Duodenal mucosa (tissue), 2 donors: ENCODE results near the gene PRRX2.

Source experiments
- H3K27ac ChIP-seq: one replicate; pipeline ENCODE4 v1.7.0; 2013; ENCODE audit warnings: low read depth, low read length
- H3K27me3 ChIP-seq, 2 donors: one replicate each; pipeline ENCODE4 v1.7.0; 2013; ENCODE audit warnings: low read length in 2 of 2, control low read depth in 1 of 2; ENCODE audit not compliant: insufficient read depth in 2 of 2, control insufficient read depth in 1 of 2
- H3K36me3 ChIP-seq, 2 donors: one replicate each; pipeline ENCODE4 v1.7.0; 2013; ENCODE audit warnings: low read length in 2 of 2, control low read depth in 1 of 2; ENCODE audit not compliant: insufficient read depth in 2 of 2, control insufficient read depth in 1 of 2
- H3K4me1 ChIP-seq, 2 donors: one replicate each; pipeline ENCODE4 v1.7.0; 2013; ENCODE audit warnings: low read length in 2 of 2, control low read depth in 1 of 2; ENCODE audit not compliant: insufficient read depth in 2 of 2, control insufficient read depth in 1 of 2
- H3K4me3 ChIP-seq, 2 donors: one replicate each; pipeline ENCODE4 v1.7.0; 2013; ENCODE audit warnings: low read length in 2 of 2, low read depth in 1 of 2
- H3K9ac ChIP-seq, 2 donors: one replicate each; pipeline ENCODE4 v1.7.0; 2013; ENCODE audit warnings: low read length in 2 of 2, low read depth in 1 of 2
- H3K9me3 ChIP-seq, 2 donors: one replicate each; pipeline ENCODE4 v1.7.0; 2013; ENCODE audit warnings: low read length in 2 of 2, control low read depth in 1 of 2; ENCODE audit not compliant: control insufficient read depth in 1 of 2

PRRX2 gene

GRCh38 chr9:129702589-129703520 is 37.4 kb downstream of the PRRX2 start:
- Histone ChIP-seq H3K27ac (no peak overlapping the region), H3K4me3 (no peak overlapping the region), H3K36me3 (no peaks in the 10 kb centered on the region), H3K4me1 (peaks cover 11 to 19% of the 10 kb centered on the region in 2 donors), H3K9me3 (no peaks in the 10 kb centered on the region), H3K9ac (no peak overlapping the region), H3K27me3 (peaks cover 13 to 15% of the 10 kb centered on the region in 2 donors)

- Histone ChIP-seq H3K4me3 (no peak overlapping the region), H3K36me3 (no peaks in the 10 kb centered on the region), H3K27ac (no peak overlapping the region), H3K9ac (no peak overlapping the region), H3K4me1 (peaks cover 11 to 19% of the 10 kb centered on the region in 2 donors), H3K27me3 (peaks cover 6 to 9% of the 10 kb centered on the region in 2 donors), H3K9me3 (no peaks in the 10 kb centered on the region)
These were observed 38.4 kb downstream of the PRRX2 start for GRCh38 chr9:129703667-129704355.

DNA sequence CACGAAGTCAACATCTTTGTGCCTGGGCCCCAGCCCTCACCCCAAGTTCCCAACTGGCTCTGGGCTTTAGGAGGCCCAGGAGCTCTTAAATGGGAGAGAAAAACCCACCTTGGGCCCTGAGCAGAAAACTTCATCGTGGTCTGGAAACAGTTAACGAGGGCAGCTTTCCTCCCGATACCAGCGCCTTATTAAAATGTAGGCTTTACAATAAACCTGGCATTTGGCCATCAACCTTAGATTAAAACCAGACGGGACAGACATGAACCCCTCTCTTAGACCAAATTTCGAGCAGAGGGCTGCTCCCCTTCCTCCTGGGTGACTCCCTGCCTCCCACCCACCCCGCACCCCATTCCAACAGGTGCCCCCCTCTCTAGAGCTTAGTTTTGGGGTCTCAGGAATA is 39.4 kb downstream of the PRRX2 start:
- Histone ChIP-seq H3K4me1 (peaks cover 11 to 19% of the 10 kb centered on the region in 2 donors), H3K4me3 (no peak overlapping the region), H3K9me3 (no peaks in the 10 kb centered on the region), H3K27ac (no peak overlapping the region), H3K9ac (no peak overlapping the region), H3K36me3 (no peaks in the 10 kb centered on the region), H3K27me3 (peaks cover under 1 to 6% of the 10 kb centered on the region in 2 donors)

- H3K4me1 ChIP-seq = peaks cover 0 to 8% of the 10 kb centered on the region in 2 donors
- H3K27ac ChIP-seq = no peak overlapping the region
- H3K9me3 ChIP-seq = no peaks in the 10 kb centered on the region
- H3K36me3 ChIP-seq = no peaks in the 10 kb centered on the region
- peaks cover 2 to 6% of the 10 kb centered on the region in 2 donors for H3K27me3 ChIP-seq
- H3K9ac ChIP-seq = no peak overlapping the region
- H3K4me3 ChIP-seq = no peak overlapping the region
These were observed 43.3 kb downstream of the PRRX2 start for GRCh38 chr9:129708793-129709192.

DNA sequence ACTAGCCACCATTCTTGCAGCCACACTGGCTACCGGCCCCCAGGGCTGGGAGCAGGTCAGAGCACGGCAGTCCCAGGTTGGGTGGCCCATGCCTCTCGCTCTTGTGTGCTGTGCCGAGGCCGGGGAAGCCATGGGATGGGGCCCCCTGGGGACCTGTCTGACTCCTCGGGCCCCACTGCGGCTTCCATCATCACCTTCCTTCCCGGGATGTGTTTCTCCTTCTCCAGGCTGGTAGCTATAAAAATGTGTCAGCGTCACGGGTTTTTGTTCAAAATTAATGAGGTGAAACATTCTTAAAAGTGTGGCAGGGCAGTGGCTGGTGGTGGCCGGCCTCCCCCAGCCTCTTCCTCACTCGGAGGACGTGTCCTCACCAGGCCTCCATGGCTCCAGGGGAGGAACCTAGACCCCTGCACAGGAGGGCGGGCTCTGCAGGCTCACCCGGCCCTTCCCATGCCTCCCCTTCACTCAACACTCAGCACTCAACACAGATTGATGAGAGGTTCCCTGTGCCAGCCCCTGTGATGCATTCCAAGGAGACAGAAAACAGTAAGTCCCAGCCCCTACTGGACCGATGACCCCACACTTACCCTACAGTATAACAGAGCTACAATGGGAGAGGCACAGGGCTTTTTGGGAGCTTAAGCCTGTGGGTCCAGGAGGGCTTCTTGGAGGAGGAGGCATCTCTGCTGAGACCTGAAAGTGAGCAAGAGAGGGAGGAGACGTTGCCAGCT is 44.2 kb downstream of the PRRX2 start:
- H3K4me1 ChIP-seq = peaks cover 0 to 4% of the 10 kb centered on the region in 2 donors
- peaks cover 0 to 6% of the 10 kb centered on the region in 2 donors for H3K27me3 ChIP-seq
- no peak overlapping the region for H3K9ac ChIP-seq
- H3K27ac ChIP-seq = no peak overlapping the region
- H3K9me3 ChIP-seq = no peaks in the 10 kb centered on the region
- H3K36me3 ChIP-seq = no peaks in the 10 kb centered on the region
- no peak overlapping the region for H3K4me3 ChIP-seq

DNA sequence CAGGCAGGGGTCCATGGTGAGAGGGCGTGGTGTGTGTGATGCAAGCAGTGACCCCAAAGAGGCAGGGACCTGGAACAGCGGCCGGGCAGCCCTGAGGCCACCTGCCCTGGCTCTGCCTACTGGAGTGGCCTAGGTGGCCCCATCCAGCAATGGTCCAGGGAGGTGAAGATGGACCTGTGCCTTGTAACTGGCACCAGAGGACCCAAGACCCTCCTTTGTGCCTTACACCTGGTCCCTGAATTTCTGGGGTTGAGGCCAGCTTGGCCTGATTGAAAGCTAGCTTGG is 44.7 kb downstream of the PRRX2 start:
- Histone ChIP-seq H3K36me3 (no peaks in the 10 kb centered on the region), H3K27ac (no peak overlapping the region), H3K9ac (no peak overlapping the region), H3K27me3 (peaks cover 0 to 6% of the 10 kb centered on the region in 2 donors), H3K4me3 (no peak overlapping the region), H3K4me1 (peaks cover 0 to 4% of the 10 kb centered on the region in 2 donors), H3K9me3 (no peaks in the 10 kb centered on the region)

DNA sequence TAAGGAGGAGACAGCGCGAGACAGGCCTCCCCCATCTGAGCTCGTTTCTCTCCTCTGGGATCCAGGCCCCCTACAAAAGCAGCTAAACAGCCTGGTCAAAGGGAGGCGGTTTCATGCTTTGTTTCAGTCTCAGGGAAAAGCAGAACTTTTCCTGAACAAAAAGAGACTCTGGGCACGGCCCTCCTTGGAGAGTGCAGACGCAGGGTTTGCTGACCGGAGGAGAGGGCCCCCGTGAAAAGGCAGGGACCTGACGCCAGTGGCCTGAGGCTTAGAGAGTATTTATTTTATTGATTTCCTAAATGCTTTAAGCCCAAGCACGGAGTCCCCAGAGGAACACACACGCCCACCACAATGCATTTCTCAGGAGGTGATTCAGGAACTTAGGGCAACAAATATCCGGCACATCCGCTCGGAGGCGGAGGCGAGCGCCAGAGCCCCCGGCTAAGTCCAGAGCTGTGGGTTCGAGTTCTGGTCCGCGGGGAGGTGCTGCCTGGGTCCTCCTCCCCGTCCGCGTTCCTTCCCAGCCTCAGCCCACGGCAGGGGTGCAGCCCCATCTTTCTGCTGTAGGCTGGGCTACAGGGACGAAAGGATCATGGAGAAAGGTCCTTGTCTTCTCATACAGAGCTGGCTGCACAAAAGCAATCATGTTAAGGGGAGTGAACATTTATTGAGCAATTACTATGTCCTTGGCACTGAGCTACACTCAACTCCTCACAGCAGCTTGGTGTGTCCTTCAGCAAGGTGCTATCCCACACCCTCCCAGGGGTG is 47.4 kb downstream of the PRRX2 start:
- Histone ChIP-seq H3K9me3 (no peaks in the 10 kb centered on the region), H3K9ac (no peak overlapping the region), H3K27ac (no peak overlapping the region), H3K4me1 (peaks cover 0 to 4% of the 10 kb centered on the region in 2 donors), H3K36me3 (no peaks in the 10 kb centered on the region), H3K27me3 (peaks cover 0 to 6% of the 10 kb centered on the region in 2 donors), H3K4me3 (no peak overlapping the region)

GRCh38 chr9:129713402-129713679 is 47.9 kb downstream of the PRRX2 start:
- no peak overlapping the region for H3K27ac ChIP-seq
- no peak overlapping the region for H3K9ac ChIP-seq
- H3K4me1 ChIP-seq = peaks cover 0 to 4% of the 10 kb centered on the region in 2 donors
- no peak overlapping the region for H3K4me3 ChIP-seq
- no peaks in the 10 kb centered on the region for H3K9me3 ChIP-seq
- peaks cover 0 to 6% of the 10 kb centered on the region in 2 donors for H3K27me3 ChIP-seq
- H3K36me3 ChIP-seq = no peaks in the 10 kb centered on the region

GRCh38 chr9:129714511-129715061 is 49.1 kb downstream of the PRRX2 start:
- H3K36me3 ChIP-seq = no peaks in the 10 kb centered on the region
- peaks cover 0 to 4% of the 10 kb centered on the region in 2 donors for H3K4me1 ChIP-seq
- H3K27ac ChIP-seq = no peak overlapping the region
- H3K27me3 ChIP-seq = peaks cover 0 to 6% of the 10 kb centered on the region in 2 donors
- H3K9me3 ChIP-seq = no peaks in the 10 kb centered on the region
- no peak overlapping the region for H3K9ac ChIP-seq
- no peak overlapping the region for H3K4me3 ChIP-seq
